Pancreas (tissue), 10 donors: ENCODE data around the gene KRIT1. TPM values are rescaled to one million over a fixed set of nuclear protein-coding genes. Genes with fewer than 3 reads are reported as not detected.

ENCODE experiments used
- ATAC-seq, 4 donors: fragments of 200-7000 bp; cut with Tn5 transposase; one replicate each; pipeline versions ENCODE4 v1.8.0 to v1.9.1; 2020; ENCODE audit warnings: mild to moderate bottlenecking in 4 of 4, moderate library complexity in 4 of 4
- DNase-seq, 6 donors: peaks; one replicate each; pipeline ENCODE4 v3.0.0-alpha.2; 2020
- FAIRE-seq: peaks from 2 replicates; lab custom pipeline; 2012; peaks lifted over from hg19 to GRCh38; lab: Jason Lieb, UNC
- H3K27ac ChIP-seq, 4 donors: fragments of 200-600 bp; sonication (generic); 1 replicate in 3 of 4; 2 replicates in 1 of 4; pipeline versions ENCODE4 v1.5.0 to v1.8.0; 2020
- H3K27me3 ChIP-seq, 4 donors: fragments of 200-600 bp; one replicate each; pipeline ENCODE4 v1.8.0; 2021
- H3K36me3 ChIP-seq, 3 donors: fragments of 200-600 bp; sonication (generic) in 1 of 3; one replicate each; pipeline versions ENCODE4 v1.5.0 to v1.8.0; 2020 to 2021
- H3K4me1 ChIP-seq, 3 donors: fragments of 200-600 bp; one replicate each; pipeline ENCODE4 v1.8.0; 2021
- H3K4me3 ChIP-seq, 4 donors: fragments of 200-600 bp; sonication (generic) in 2 of 4; one replicate each; pipeline versions ENCODE4 v1.5.0 to v1.8.0; 2020 to 2021
- H3K9me3 ChIP-seq, 4 donors: fragments of 200-600 bp; one replicate each; pipeline ENCODE4 v1.8.0; 2021
- WGBS, 2 donors: extraction: QIAGEN DNeasy Blood & Tissue Kit; methylation state at CpG; one replicate each; pipeline ENCODE4 v1.1.7; 2013; 5-methylcytosine and 5-hydroxymethylcytosine counted together
- intact Hi-C, 3 donors: fragments of 100-400 bp; cut with DNase I; formaldehyde crosslinking; loops; one replicate each; pipeline versions ENCODE4 v1.11.1 to v1.14.2; 2022
- polyA plus RNA-seq, 2 donors: library from polyadenylated mRNA; stranded (reverse); fragments of 200-250 nt; gene quantifications; one replicate each; pipeline ENCODE4 v1.2.3, GENCODE V29; 2013
- total RNA-seq, 6 donors: library from RNA; stranded (reverse); fragmentation: NEBNext Ultra II Directional in 4 of 6; extraction: Animal tissue kit (Norgen Biotek cat#: 25700) in 4 of 6; gene quantifications; one replicate each; pipeline versions ENCODE4 v1.2.1 to v1.2.4, GENCODE V29; 2021 to 2023
- TF ChIP-seq, protein P1 (sequence below), 4 donors: fragments of 200-600 bp; sonication (generic) in 3 of 4; IDR thresholded peaks; one replicate each; pipeline versions ENCODE4 v1.5.0 to v1.8.0; 2021; ENCODE audit warnings: antibody characterized with exemption in 4 of 4
- donor health status: healthy with polysubstance abuse.
- donor health status: DM: no; HTN: no; CAD: no; lungs with moderate emphysema.
- donor health status: DM: no; HTN: no; CAD: no.
- donor health status: control.
- donor health status: control.
- donor health status: Bipolar disorder and iron deficiency.
- donor health status: DM: yes; HTN: yes; CAD: no.
- donor health status: DM: no; HTN: no; CAD: no.
- donor health status: DM: no; HTN: no; CAD: no.
- donor health status: DM: yes; HTN: yes; CAD: no.

Gene KRIT1
- total and polyA plus RNA-seq, 8 donors: 13.2 to 30.8 (median 21.4) TPM

DNA sequence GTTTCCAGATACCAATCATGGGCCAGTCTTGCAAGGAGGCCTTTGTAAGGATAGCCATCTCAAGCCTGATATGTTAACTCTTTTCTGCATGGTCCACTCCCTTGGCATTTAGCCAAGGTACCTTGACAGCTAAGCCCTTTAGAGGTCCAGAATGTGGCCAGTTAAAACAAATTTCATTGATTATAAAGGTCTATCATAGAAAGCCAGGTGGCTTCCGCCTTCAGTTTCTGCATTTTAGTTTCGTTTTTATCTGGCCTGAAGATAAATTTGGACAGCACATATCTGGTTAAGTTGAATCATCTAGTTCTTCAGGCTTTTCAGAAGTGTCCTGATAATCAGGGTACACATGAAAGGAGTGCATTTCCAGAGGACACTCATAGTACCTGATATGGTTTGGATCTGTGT lies 30.7 kb upstream of the KRIT1 start:
- no peak for ATAC-seq
- DNase-seq: no peak
- TF ChIP-seq, protein P1, sequence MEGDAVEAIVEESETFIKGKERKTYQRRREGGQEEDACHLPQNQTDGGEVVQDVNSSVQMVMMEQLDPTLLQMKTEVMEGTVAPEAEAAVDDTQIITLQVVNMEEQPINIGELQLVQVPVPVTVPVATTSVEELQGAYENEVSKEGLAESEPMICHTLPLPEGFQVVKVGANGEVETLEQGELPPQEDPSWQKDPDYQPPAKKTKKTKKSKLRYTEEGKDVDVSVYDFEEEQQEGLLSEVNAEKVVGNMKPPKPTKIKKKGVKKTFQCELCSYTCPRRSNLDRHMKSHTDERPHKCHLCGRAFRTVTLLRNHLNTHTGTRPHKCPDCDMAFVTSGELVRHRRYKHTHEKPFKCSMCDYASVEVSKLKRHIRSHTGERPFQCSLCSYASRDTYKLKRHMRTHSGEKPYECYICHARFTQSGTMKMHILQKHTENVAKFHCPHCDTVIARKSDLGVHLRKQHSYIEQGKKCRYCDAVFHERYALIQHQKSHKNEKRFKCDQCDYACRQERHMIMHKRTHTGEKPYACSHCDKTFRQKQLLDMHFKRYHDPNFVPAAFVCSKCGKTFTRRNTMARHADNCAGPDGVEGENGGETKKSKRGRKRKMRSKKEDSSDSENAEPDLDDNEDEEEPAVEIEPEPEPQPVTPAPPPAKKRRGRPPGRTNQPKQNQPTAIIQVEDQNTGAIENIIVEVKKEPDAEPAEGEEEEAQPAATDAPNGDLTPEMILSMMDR (IDR thresholded peaks at IDR 0.05): no peak
- Histone ChIP-seq H3K4me3 (no peak overlapping the region), H3K36me3 (no peaks in the 10 kb centered on the region), H3K9me3 (no peaks in the 10 kb centered on the region), H3K4me1 (no peaks in the 10 kb centered on the region), H3K27ac (no peak overlapping the region), H3K27me3 (no peaks in the 10 kb centered on the region)
- 66 to 70% methylated on average over 2 of the region's 2 CpGs for WGBS, 2 donors
- no peak for FAIRE-seq
- intact Hi-C loops: no loop called here

DNA sequence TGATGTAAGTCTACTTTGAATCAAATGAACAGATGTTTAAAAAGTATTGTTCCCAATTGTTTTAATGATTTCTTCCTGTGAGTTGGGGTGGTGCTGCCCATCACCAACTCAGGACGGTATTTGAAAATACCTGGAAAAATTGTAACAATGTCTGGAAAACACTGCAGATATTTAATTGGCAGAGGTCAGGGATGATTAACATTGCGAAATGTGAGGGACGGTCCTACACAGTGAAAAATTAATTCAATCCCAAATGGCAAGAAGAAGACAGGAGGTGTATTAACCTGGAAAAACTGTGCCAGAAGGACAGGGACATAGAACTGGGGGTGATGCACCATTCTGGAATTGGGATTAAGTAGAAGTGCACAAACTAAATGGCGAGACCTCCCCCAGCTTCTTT lies 29.6 kb upstream of the KRIT1 start:
- no peak overlapping the region for H3K27ac ChIP-seq
- intact Hi-C loops: no loop called here
- no peaks in the 10 kb centered on the region for H3K9me3 ChIP-seq
- H3K4me3 ChIP-seq: no peak overlapping the region
- H3K4me1 ChIP-seq: no peaks in the 10 kb centered on the region
- ATAC-seq (no peak), FAIRE-seq (no peak), DNase-seq (no peak)
- no peaks in the 10 kb centered on the region for H3K36me3 ChIP-seq
- TF ChIP-seq, protein P1 (IDR thresholded peaks at IDR 0.05): no peak
- 87 to 91% methylated on average over 4 of the region's 4 CpGs for WGBS, 2 donors
- no peaks in the 10 kb centered on the region for H3K27me3 ChIP-seq

DNA sequence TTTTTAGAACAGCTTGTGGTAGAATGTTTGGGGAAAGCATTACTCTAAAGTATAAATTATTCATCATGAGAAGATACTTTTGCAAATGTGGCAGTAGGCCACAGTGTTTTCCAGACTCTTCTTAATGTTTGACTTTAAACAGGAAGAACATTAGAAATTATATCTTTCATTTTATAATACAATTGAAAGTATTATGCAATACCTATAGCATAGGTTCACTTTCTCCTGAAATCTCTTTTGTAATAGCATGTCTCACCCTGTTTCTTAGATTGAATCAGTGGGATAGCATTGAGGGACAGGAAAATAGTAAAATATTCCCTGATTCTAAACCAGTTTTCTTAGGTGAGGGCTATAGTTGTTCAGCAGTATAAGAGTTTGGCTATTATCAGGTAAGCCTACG lies 23.2 kb upstream of the KRIT1 start:
- ATAC-seq (no peak), DNase-seq (no peak)
- 87 to 89% methylated on average over 1 of the region's 1 CpG for WGBS, 2 donors

DNA sequence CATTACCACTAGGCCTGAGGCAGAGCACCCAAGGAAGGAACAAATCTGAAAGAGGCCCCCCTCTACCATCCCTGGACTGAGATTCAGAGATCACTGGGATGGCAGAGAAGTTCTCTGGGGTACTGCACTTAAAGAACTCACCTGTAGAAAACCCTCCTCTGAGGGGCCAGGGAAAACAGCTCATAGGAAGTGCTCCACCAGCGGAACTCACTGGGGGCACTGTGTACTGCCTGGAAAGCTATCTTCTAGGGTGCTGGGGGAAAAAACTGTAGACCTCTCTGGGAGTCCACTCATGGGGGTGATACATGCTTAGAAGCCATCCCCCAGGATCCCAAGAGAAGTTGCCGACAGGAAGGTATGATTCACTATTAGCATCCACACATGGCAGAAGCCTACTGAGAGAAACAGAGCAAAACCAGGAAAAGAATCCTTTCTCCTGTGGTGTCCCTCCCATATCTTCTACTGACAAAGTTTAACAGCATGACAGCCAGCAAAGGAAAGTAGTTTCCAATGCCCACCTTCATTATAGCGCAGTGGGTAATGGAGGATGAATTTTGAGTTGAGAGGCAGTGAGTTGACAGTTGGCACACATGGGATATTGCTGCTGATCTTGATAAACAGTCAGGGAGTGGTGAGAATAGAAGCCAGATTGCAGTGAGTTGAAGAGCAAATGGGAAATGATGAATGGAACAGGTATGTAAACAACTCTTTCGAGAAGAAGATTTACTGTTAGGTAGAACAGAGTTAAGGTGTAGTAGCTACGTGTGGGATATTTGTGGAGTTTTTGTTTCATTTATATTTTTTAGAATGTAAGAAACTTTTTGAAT lies 20.9 kb upstream of the KRIT1 start:
- intact Hi-C loops: no loop called here
- H3K27me3 ChIP-seq: no peaks in the 10 kb centered on the region
- no peak for DNase-seq
- ATAC-seq: no peak
- H3K9me3 ChIP-seq: no peaks in the 10 kb centered on the region
- H3K4me1 ChIP-seq: no peaks in the 10 kb centered on the region
- H3K27ac ChIP-seq: no peak overlapping the region
- 89 to 91% methylated on average over 5 of the region's 5 CpGs for WGBS, 2 donors
- H3K4me3 ChIP-seq: no peak overlapping the region
- H3K36me3 ChIP-seq: no peaks in the 10 kb centered on the region
- no peak for FAIRE-seq
- TF ChIP-seq, protein P1 (IDR thresholded peaks at IDR 0.05): no peak

More for the DNA sequence above, 23.2 kb upstream of the KRIT1 start:
- H3K27ac ChIP-seq: no peak overlapping the region
- intact Hi-C loops: no loop called here
- H3K9me3 ChIP-seq: no peaks in the 10 kb centered on the region
- TF ChIP-seq, protein P1 (IDR thresholded peaks at IDR 0.05): no peak
- no peaks in the 10 kb centered on the region for H3K4me1 ChIP-seq
- H3K27me3 ChIP-seq: no peaks in the 10 kb centered on the region
- no peaks in the 10 kb centered on the region for H3K36me3 ChIP-seq
- no peak for FAIRE-seq
- no peak overlapping the region for H3K4me3 ChIP-seq

DNA sequence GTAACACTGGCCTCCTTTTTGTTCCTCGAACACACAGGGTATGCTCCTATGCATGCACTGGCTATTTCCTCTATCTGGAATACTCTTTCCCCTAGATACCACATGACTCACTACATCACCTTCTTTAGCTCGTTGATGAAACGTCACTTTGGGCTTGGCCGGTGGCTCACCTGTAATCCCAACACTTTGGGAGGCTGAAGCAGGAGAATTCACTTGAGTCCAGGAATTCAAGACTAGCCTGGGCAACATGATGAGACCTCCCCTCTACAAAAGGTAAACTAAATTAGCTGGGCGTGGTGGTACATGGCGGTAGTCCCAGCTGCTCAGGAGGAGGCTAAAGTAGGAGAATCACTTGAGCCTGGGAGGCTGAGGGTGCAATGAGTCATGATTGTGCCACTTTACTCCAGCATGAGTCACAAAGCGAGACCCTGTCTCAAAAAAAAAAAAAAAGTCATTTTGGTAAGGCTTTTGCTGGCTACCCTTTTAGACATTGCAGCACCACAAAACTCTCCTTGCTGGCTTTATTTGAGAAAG lies 14.6 kb upstream of the KRIT1 start:
- TF ChIP-seq, protein P1 (IDR thresholded peaks at IDR 0.05): no peak
- no peak for ATAC-seq
- Histone ChIP-seq H3K27ac (no peak overlapping the region), H3K4me1 (peaks cover 0 to 6% (median 0%) of the 10 kb centered on the region in 3 donors), H3K27me3 (no peaks in the 10 kb centered on the region), H3K4me3 (no peak overlapping the region), H3K36me3 (no peaks in the 10 kb centered on the region), H3K9me3 (no peaks in the 10 kb centered on the region)
- intact Hi-C loops: no loop called here
- no peak for FAIRE-seq
- DNase-seq: no peak
- 89 to 93% methylated on average over 7 of the region's 7 CpGs for WGBS, 2 donors
